Measurements from ENCODE around the gene NWD2.
"Not testable (repeated sequence)": the region's sequence is repeated elsewhere in the genome, so short reads cannot be mapped to it uniquely, and the experiment has no call there.

Gene NWD2, protein sequence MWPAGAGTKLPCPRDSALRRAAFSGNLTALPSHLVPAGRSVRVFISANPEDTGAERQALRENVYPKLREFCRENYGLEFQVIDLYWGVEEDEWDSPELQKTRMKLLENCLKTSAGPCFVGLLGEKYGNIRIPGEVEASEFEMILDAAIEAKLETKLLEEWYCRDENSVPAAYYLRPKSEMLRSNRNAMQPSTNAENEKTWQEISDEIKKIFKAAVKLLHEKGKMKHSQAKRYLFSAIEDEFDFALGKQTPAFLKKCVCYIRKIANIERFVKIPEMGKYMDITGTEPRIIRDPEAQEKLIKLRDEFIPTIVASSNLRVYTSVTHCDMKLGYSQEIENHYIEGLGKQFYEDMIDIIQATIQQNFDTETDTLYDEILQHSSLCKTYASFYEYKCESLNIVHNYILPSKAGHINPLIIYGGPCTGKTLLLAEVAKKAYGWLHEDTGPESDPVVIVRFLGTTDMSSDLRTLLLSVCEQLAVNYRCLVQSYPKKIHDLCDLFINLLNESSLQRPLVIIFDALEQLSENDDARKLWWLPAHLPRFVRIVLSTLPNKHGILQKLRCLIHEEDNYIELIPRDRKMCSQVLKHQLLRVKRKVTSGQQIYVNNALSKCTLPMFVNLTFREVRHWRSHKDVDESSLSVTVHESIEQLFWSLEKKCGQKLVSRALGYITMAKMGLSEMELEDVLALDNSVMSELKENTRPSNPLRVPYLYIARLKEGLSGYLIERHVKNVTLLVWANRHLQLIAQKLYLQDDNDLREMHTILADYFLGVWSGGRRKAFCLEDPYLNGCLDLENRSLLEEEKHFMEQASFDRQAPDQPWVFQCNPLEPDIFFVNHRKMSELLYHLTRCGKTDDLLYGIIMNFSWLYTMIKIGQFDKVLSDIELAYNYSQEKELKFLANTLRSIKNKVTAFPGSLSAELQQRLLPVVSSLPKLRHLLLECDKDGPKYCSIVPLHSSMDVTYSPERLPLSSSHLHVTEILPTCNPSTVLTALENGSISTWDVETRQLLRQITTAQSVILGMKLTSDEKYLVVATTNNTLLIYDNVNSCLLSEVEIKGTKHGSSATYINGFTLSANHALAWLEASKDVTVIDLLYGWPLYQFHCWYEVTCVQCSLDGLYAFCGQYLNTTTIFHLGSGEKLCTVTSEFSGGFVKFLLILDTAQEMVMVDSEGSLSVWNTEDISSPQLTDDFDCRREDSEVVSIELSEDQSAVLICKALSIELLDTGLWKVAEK (N-terminal part only)

DNA sequence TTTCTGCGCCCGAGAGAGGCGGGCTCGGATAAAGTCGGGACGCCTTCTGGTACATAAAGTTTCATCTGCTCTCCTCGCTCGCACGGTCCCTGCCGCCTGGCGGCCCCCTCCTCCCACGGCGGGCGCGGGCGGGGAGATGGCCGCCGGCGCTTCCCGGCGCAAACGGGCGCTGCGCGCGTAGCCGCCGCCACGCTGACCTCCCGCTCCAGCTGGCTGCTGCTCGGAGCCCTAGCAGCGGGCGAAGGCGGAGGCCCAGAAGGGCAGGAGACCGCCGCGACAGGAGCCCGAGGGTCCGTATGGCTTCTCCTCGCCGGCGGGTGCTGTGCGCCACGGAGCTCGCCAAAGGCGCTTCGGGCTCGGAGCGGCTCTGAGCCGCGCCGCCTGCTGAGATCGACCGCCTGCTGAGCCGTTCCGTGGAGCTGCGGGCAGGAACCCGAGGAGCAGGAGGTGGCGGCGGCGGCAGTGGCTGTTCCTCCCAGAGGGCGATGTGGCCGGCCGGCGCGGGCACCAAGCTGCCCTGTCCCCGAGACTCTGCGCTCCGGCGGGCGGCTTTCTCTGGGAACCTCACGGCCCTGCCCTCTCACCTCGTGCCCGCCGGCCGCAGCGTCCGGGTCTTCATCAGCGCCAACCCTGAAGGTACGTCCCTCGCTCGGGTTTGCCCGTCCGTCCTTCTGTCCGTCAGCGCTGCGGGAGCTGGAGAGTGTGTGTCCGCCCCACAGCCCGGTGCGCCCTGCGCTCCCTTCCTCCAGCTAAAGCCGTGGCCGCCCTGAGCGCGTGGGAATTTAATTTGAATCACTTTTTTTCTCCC lies at the start of gene NWD2:
NWD2 (plus strand) TSS at position 161 of the 808 bp plus-strand sequence; CDS start at position 486, 325 bp downstream.
- no peak for DNase-seq

DNA sequence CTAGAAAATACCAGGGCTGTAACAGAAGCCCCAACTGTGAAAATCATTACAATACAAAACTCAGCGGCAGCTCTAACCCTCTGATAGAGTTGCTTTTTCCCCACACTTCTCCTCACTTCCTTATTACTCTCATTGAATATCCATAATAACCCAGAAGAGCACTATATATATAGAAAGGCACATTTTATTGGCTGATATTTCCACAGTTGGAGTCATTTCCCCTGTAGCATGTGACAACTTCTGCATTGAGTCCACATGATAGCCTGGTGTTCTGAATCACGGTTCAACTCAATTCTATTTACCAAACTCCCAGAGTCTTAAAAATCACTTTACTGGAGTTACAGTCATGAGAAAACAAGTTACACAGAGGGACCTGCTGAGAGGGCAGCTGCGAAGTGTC lies 46.6 kb upstream of the NWD2 start:
- DNase-seq, result peak; percentile 20

DNA sequence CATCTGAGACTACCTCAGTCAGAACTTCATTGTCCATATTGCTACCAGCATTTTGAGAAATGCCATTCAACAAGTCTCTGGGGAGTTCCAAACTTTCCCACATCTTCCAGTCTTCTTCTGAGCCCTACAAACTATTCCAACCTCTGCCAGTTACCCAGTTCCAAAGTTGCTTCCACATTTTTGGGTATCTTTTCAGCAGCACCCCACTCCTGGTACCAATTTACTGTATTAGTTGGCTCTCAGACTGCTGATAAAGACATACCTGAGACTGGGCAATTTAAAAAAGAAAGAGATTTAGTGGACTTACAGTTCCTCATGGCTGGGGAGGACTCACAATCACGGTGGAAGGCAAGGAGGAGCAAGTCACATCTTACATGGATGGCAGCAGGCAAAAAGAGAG lies 39.8 kb upstream of the NWD2 start:
- not testable (repeated sequence) for DNase-seq

DNA sequence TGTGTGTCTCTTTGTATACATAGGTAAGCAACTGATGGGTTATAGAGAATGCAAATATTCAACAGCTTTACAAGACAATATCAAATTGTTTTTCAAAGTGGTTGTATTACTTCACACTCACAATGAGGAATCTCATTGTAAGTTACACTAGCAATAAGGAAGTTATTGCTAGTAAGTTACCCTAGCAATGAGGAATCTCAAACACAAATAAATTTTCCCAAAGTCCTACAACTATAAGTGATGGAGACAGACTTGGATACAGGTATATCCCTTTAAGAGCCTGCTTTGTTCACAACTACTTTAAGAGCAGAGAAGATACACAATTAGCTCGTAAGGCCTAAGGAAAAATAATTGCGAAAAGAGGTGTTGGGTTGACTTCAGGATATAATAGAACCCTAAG lies 28.3 kb upstream of the NWD2 start:
- DNase-seq, result no peak

DNA sequence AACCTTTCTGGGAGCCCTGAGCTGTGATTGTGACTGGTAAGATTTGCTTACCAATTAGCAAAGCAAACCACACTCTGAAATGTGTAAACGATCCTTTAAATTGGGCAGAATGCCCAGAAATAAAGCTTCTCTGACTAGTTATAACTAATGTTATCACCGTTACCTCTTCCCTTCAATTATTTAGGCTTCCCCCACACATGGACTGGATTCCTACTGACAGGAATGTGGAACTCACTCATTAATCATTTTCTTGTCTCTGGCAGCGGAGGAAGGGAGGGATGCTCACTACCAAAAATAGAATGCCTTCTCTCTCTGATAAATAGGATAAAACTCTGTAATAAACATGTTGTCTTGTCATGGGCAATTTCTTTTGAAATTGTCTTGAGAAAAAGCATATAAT lies 25.3 kb upstream of the NWD2 start:
- no peak for DNase-seq

DNA sequence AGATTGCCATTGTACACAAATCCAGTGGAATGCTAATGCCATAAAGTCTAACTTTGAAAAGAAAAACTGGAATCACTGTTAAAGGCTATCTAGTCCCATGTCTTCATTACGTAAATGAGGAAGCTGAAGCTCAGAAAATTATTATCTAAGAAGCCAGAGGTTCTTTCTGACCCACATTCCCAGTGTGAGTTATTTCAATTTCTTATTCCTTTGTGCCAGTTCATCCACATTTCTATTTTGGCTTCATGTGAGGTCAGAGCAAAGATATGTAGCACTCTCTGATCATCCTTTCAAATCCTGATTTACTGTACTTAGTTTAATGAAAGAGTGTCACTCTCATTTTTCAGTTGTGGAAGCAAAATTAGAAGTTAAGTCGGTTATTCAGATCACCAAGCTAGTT lies 24.6 kb upstream of the NWD2 start:
- no peak for DNase-seq

DNA sequence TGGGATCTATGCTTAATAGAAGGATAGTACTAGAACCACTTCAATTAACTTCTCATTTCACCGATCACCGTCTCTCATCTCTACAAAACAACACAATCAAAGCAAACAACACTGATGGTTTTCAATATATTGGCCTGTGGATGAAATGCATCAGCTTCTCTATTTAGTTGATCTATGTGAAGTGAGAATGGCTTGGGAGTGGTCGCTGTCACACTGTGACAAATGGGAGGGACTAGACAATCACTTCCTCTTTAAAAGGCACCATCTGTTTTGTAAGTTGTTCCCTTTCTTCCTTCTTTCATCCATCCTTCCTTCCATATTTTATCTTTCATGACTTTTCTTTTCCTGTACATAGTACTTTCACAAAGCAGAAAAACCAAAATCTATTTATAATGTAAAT lies 23.9 kb upstream of the NWD2 start:
- DNase-seq, result peak; percentile 41

DNA sequence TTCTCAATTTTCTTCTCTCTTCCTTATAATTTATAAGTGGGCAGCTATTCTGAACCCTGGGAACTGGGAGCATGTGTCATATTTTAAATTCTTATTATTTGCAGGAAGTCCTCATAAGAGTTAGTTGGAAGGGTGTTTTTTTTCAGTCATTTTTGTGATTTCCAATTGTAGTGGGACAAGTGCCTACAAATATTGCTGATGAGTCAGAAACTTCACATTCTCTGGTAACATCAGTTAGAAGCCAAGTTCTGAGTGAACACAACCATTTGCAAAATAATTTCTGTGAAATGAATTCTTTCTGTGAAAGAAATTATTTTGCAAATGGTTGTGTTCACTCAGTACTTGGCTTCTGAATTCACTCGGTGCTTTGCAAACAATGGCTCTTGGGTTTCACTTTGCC lies 20.8 kb upstream of the NWD2 start:
- DNase-seq, result no peak

DNA sequence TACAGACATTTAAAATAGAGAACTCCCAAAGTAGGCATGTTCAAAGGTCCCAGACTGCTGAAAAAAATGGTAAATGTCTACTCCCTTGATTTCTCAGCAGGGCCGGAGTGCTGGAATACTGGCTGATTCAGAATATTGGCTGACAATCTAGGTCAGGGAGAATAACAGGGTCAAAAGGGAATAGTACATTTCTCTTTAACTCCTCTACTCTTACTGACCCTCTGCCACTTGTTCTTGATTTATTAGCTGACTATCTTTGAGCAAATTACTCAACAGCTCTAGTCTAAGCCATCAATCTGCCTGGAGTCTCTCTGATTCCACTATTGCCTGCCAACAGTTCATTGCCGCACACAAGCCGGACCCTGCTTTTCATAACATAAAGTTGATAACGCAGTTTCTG lies 19.7 kb upstream of the NWD2 start:
- DNase-seq, result no peak

DNA sequence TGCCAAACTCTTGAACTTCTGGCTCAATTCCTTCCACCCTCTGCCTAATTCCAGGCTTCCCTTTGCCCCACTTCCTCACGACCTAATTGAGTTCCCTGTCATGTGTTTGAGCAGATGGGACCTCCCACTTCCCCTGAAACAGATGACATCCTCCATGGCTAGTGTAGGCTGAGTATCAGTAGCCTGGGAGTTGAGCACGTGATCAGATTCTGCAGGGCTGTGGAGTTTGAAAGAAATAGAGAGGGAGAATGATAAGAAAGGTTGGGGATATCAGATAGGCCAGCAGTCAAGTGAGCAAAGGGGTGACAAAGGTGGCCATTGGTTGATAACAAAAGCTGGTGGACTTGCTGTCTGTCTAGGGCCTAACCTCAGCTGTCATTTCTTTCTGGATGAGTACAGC lies 18.8 kb upstream of the NWD2 start:
- no peak for DNase-seq

DNA sequence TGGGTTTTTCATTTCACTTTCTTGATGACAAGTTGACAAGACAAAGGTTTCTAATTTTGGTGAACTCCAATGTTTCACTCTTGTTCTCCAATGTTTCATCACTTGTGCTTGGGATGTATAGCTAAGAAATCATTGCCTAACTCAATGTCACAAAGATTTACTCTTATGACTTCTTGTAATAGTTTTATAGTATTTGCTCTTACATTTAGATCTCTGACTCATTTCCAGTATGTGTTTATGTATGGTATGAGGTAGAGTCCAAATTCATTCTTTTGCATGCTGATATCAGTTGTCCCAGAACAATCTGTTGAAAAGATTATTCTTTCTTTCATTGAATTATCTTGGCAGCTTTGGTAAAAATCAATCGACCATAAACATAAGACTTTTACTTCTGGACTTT lies 12.2 kb upstream of the NWD2 start:
- no peak for DNase-seq

DNA sequence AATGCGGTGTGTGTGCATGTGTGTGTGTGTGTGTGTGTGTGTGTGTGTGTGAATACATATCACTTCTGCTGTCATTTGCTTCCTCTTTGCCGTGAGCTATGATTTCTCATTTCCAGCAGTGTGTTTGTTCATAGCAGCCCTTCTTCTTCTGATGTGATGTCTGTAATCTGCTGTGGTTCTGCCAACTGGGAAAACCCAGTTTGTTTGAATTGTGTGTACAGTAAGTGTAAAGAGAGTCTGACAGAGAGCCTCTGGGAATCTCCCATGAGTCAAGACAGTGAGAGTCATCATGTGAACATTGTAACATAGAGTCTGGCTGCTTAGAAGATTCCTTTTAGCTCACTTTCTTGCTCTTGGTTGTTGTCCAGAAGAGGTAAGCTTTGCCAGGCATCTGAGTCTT lies 8.4 kb upstream of the NWD2 start:
- no peak for DNase-seq

DNA sequence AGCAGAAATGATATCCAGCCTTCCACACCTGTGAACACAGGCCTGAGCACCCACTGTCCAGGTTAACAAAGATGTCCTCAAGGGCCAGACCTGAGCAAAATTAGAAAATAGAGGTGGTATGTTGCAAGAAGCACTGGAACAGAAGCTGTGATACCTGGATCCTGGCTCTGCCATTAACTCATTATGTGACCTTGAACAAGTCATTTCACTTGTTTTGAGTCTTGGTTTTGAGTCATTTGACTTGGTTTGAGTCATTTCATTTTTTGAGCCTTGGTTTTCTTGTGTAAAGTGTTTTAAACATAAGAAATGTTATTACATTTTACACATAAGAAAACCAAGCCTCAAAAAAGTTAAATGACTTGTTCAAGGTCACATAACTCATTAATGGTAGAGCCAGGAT lies 2.9 kb upstream of the NWD2 start:
- DNase-seq, result no peak

DNA sequence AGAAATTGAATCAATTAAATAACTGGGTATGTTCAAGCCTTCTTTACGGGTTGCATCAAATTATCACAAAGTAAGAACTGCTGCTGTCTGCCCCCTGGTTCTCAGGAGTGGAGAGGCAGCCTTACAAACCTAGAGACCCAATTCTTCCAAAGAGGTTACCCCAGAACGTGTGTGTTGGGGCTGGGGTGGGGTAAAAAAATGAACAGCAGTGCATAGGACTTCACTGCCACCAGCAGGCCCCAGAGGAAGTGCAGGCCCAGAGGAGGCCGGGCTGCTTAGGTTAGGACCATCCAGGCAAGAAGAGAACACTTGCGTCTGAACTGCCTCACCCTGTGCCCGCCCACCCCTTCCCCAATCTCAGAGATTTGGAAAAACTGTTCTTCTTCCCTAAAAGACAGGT lies 1.5 kb upstream of the NWD2 start:
- DNase-seq, result no peak

DNA sequence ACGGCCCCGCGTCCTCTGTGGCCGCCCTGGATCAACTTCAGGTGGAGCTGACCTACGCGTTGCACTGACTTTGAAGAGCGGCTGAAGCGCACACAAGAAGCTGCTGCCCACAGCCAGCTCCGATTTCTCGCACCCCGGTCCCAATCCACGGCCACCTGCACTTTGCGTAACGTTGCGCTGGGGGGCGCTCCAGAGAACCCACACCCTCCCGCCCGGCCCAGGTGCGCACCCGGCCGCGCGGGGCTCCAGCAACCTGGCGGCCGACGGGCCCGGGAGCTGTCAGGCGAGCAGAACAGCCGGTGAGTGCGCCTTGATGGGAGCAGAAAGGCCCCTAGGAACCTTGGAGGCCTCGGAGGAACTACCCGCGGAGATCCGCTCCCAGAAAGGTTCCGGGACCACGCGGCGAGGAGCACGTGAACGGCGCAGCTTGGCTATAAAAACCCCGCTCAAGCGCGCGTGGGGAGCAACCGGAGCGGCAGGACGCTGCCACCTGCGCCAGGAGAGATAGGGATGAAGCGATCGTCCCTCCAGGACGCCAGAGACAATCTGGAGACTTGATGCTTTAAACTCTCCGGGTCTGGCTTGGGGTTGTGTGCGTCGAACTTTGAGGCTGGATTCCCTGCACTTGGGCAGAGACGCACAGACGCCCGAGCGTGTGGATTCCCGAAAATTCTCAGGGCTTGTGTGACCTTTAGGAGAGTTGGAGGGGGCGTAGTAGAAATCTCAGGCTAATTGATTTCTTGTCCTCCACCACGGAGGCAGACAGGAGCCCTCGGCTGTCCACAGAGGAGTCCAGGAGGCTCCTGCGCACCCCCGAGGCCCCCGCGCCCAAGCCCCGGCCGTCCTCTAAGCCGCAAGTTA lies 591 bp upstream of the NWD2 start:
- DNase-seq, result no peak

DNA sequence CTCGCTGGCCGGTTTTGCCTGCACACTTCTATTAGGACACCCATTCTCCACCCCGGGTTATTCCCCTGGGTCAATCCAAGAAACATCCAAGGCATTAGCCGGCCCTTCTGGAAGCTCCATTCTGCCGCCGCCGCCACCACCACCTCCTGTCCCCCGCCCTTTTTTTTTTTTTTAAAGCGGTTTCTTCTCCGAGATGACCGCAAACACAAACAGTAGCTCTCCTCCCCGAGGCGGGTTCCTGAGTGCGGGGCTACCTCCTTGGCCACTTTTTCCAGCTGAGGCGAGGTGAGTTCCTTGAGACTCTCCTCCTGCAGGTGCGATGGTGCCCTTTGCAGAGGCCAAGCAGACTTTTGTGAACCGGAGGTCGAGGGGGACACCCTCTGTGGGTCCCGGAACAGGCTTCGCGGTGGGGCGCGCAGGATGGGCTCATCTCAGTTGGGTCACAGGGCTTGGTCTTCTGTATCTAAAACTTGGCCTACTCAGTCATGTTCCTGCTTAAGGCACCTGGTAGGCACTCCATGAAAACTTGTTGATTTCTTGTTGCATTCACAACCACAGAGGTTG lies 930 bp downstream of the NWD2 start:
- DNase-seq, result no peak

DNA sequence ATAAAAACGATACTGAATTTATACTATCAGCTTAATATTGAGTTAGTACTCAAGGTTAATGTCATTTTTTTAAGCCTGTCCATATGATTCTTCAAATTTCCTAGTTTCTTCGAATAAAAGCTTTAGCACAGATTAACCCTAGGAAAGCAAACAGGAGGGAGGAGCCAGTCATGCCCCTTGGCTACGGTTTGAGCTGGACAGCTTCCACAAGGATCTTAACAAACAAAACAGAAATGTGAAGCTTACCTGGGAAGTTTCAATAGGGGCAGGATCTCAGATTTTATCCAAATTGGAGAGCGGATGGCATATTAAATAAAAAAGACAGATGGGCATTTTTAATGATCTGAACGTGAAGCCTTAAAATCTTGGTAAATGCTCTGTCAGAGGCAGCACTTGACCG lies 2.3 kb downstream of the NWD2 start:
- no peak for DNase-seq

DNA sequence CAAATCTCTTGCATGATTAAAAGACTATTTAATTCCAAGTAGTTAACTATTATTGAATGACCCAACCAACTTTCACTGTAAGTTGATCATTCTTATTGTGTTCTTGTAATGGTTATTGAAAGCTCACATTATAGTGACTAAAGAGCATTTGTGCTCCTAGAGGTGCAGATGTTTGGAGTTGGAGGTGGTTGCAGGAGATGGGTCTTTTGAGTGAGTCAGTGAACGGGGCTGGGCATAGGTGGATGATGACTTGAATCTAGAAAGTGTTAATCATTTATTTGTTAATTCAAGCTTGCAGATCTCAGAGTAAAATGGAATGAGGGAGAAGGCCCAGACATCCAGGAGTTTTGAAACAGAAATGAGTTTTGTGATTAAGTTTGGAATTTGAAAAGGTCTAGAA lies 13.7 kb downstream of the NWD2 start:
- DNase-seq, result no peak

DNA sequence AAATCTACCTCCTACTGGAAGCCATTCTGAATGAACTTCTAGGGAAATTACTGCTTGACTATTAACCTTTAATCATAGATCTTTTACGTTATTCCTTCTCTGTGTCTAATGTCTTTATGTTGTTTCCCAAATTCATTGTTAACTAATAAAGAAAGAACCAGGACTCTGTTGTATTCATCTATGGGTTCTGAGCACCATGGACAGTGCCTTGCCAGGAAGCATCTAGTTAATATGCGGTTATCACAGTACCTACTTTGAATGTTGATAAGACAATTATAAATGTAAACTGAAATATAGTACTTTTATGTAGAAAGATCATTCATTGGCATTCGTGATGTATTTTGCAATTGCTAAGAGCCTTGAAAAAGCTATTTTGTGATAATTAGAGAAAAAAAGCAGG lies 23.8 kb downstream of the NWD2 start:
- DNase-seq, result no peak

DNA sequence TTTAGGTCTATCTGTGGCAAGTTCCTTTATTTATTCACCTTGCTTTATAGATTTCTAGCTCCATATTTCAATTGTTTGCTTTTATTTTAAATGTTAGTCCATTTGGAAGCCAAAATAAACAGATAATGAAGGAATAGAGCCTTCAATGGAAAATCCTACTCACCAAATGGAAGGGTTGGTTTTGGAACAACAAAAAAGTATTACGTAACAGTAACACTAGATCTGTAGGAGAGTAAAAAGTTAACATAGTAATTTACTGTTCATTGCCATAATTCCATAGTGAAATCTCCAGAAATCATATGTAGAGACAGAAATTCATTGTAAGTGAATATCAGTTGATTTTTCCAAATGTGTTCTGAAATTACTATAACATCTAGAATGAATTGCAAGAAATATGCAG lies 34.6 kb downstream of the NWD2 start:
- no peak for DNase-seq

DNA sequence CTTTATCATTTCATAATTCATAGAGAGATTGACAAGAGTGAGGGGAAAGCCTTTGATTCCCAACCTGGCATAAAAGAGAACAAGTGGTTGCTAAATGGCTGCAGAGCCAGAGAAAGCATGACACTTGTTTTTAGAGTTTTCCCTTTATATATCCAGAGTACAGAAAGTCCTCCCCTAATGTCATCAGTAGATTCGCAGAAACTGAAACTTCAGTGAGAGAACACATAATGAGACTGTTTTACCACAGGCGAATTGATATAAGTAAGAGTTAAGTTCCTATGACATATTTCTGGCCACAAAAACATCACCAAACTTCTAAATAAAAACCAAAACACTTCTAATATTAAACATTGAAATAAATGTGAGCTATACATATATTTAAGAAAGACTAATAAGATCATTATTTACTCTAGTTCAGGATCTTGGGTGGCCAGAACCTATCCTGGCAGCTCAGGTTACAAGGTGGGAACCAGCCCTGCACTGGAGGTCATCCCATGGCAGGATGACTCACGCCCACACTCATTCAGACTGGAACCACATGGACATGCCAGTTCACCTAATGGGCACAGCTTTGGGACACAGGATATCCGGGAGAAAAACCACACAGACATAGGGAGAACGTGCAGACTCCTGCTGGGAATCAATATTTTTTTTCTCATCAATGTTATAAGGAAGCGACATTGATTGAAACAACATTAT lies 35.5 kb downstream of the NWD2 start:
- no peak for DNase-seq

Data from MV-4-11 (cell line).